ENCODE results near the gene DOP1B. TPM values are rescaled to one million over a fixed set of nuclear protein-coding genes. Genes with fewer than 3 reads are reported as not detected.

Gene DOP1B
- total RNA-seq, 2 donors from 2014 or later: 7.8 to 8.0 TPM

DNA sequence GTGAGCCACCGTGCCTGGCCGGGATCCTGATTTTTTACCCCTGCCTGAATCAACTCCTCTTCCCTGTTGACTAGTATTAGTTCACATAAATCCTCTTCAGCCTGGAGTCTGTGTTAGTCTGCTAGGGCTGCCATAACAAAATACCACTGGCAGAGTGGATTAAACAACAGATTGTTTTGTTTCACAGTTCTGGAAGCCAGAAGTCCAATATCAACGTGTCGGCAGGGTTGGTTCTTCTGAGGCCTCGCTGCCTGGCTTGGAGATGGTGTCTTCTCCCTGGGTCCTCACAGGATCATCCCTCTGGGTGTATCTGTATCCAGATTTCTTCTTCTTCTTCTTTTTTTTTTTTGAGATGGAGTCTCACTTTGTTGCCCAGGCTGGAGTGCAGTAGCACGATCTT is 18.2 kb downstream of the DOP1B start:
- Histone ChIP-seq H3K9me3 (ENCODE audit: control insufficient read depth, low read length) (no peaks in the 10 kb centered on the region), H3K4me3 (ENCODE audit: low read length) (no peak overlapping the region), H3K4me1 (ENCODE audit: control insufficient read depth, insufficient read depth, low read length) (no peaks in the 10 kb centered on the region), H3K36me3 (ENCODE audit: control insufficient read depth, insufficient read depth, low read length) (no peaks in the 10 kb centered on the region), H3K9ac (ENCODE audit: extremely low read depth, low read length, poor library complexity, severe bottlenecking) (no peak overlapping the region), H3K27me3 (ENCODE audit: control insufficient read depth, insufficient read depth, low read length, poor library complexity, severe bottlenecking) (no peaks in the 10 kb centered on the region), H3K27ac (ENCODE audit: low read depth, low read length) (no peak overlapping the region)
- H3K4me1 Mint-ChIP-seq: peaks cover 8% of the 10 kb centered on the region
- peaks cover 4% of the 10 kb centered on the region for H3K36me3 Mint-ChIP-seq (ENCODE audit: low read depth)
- H3K27ac Mint-ChIP-seq: no peak overlapping the region
- no peaks in the 10 kb centered on the region for H3K9me3 Mint-ChIP-seq
- TF ChIP-seq, protein P1, sequence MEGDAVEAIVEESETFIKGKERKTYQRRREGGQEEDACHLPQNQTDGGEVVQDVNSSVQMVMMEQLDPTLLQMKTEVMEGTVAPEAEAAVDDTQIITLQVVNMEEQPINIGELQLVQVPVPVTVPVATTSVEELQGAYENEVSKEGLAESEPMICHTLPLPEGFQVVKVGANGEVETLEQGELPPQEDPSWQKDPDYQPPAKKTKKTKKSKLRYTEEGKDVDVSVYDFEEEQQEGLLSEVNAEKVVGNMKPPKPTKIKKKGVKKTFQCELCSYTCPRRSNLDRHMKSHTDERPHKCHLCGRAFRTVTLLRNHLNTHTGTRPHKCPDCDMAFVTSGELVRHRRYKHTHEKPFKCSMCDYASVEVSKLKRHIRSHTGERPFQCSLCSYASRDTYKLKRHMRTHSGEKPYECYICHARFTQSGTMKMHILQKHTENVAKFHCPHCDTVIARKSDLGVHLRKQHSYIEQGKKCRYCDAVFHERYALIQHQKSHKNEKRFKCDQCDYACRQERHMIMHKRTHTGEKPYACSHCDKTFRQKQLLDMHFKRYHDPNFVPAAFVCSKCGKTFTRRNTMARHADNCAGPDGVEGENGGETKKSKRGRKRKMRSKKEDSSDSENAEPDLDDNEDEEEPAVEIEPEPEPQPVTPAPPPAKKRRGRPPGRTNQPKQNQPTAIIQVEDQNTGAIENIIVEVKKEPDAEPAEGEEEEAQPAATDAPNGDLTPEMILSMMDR (conservative IDR thresholded peaks at IDR 0.05): no peak
- H3K4me3 Mint-ChIP-seq: no peak overlapping the region
- no peak for DNase-seq
- 83 to 98% methylated on average over 3 to 6 of the region's 6 CpGs for WGBS, 2 experiments (ENCODE audit: insufficient coverage in 1 of 2, insufficient read length in 1 of 2)
- H3K27me3 Mint-ChIP-seq (ENCODE audit: insufficient read depth): no peaks in the 10 kb centered on the region

DNA sequence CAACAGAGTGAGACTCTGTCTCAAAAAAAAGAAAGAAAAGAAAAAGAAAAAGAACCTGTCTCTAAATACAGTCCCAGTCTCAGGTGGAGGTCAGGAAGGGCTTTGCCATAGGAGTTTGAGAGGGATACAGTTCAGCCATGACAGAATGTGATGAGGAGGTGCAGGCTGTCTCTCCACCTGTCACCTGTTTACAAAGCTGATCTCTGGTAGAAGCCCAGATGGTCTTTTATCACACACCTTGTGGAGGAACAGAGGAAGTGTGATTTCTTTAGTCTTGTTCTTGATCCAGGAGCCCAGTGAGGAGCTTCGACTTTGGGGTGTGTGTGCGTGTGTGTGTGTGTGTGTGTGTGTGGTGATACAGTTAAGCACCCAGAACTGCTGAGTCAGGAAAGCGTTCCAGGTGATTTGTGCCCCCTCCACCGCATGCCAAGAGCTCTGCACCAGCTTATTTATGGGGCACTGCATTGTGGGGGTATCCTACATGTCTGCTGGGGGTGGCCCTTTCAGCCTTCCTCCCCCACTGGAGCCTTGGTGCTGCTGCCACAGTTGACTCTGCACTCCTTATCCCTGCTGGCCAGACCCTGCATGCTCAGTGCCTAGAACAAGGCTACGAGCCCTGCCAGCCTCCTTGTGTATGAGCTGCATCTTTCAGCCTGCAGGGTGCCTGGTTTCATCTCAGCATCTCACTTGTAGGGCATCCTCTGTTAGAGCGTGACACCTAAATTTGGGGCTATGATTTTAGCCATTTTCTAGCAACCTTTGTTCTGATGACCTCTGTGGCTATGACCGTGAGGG is 19.3 kb downstream of the DOP1B start:
- Mint-ChIP-seq H3K36me3 (ENCODE audit: low read depth) (peaks cover 2% of the 10 kb centered on the region), H3K4me1 (peaks cover 8% of the 10 kb centered on the region), H3K27me3 (ENCODE audit: insufficient read depth) (no peaks in the 10 kb centered on the region), H3K9me3 (no peaks in the 10 kb centered on the region), H3K27ac (no peak overlapping the region), H3K4me3 (no peak overlapping the region)
- no peak overlapping the region for H3K9ac ChIP-seq (ENCODE audit: extremely low read depth, low read length, poor library complexity, severe bottlenecking)
- no peak overlapping the region for H3K27ac ChIP-seq (ENCODE audit: low read depth, low read length)
- H3K4me1 ChIP-seq (ENCODE audit: control insufficient read depth, insufficient read depth, low read length): no peaks in the 10 kb centered on the region
- H3K27me3 ChIP-seq (ENCODE audit: control insufficient read depth, insufficient read depth, low read length, poor library complexity, severe bottlenecking): no peaks in the 10 kb centered on the region
- 91 to 96% methylated on average over 4 to 7 of the region's 7 CpGs for WGBS, 2 experiments (ENCODE audit: insufficient coverage in 1 of 2, insufficient read length in 1 of 2)
- TF ChIP-seq, protein P1 (conservative IDR thresholded peaks at IDR 0.05): no peak
- no peak for DNase-seq
- no peak overlapping the region for H3K4me3 ChIP-seq (ENCODE audit: low read length)
- H3K9me3 ChIP-seq (ENCODE audit: control insufficient read depth, low read length): no peaks in the 10 kb centered on the region
- H3K36me3 ChIP-seq (ENCODE audit: control insufficient read depth, insufficient read depth, low read length): no peaks in the 10 kb centered on the region

DNA sequence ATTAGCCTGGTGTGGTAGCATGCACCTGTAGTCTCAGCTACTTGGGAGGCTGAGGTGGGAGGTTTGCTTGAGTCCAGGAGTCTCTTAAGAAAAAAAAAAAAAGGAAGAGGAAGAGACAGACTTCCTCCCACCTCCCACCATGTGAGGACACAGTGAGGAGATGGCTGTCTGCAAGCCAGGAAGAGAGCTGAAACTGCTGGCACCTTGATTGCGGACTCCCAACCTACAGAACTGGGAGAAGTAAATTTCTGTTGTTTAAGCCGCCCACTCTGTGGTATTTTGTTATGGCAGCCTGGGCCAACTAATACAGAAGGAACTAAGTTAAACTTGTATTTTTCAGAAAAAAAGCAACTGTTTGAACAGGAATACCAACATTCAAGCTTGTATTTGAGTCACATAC is 21.7 kb downstream of the DOP1B start:
- no peak overlapping the region for H3K4me3 Mint-ChIP-seq
- Histone ChIP-seq H3K27me3 (ENCODE audit: control insufficient read depth, insufficient read depth, low read length, poor library complexity, severe bottlenecking) (no peaks in the 10 kb centered on the region), H3K4me3 (ENCODE audit: low read length) (no peak overlapping the region)

More for the DNA sequence above, 21.7 kb downstream of the DOP1B start:
- Mint-ChIP-seq H3K4me1 (peaks cover 1% of the 10 kb centered on the region), H3K27me3 (ENCODE audit: insufficient read depth) (no peaks in the 10 kb centered on the region), H3K27ac (no peak overlapping the region), H3K9me3 (no peaks in the 10 kb centered on the region), H3K36me3 (ENCODE audit: low read depth) (peaks cover 2% of the 10 kb centered on the region)
- WGBS, 2 experiments (ENCODE audit: insufficient coverage in 1 of 2, insufficient read length in 1 of 2): 92 to 100% methylated on average over 1 to 2 of the region's 2 CpGs
- no peak for DNase-seq
- no peak overlapping the region for H3K9ac ChIP-seq (ENCODE audit: extremely low read depth, low read length, poor library complexity, severe bottlenecking)
- H3K9me3 ChIP-seq (ENCODE audit: control insufficient read depth, low read length): no peaks in the 10 kb centered on the region
- no peaks in the 10 kb centered on the region for H3K36me3 ChIP-seq (ENCODE audit: control insufficient read depth, insufficient read depth, low read length)
- TF ChIP-seq, protein P1 (conservative IDR thresholded peaks at IDR 0.05): no peak
- H3K27ac ChIP-seq (ENCODE audit: low read depth, low read length): no peak overlapping the region
- no peaks in the 10 kb centered on the region for H3K4me1 ChIP-seq (ENCODE audit: control insufficient read depth, insufficient read depth, low read length)

All from endodermal cell (in vitro differentiated cells).